ENCODE measurements around the gene BMERB1.

GRCh38 chr16:15425861-15426260 lies 8.5 kb upstream of the BMERB1 start:
- TF ChIP-seq GATA2 (IDR thresholded peaks at IDR 0.05; ENCODE audit: low read depth, low read length) (no peak), GATA3 (IDR thresholded peaks at IDR 0.05; ENCODE audit: low read depth, low read length) (no peak)

Data from SH-SY5Y (cell line).